Pancreas (tissue), 10 donors: Measurements from ENCODE around the gene MAGEC2. TPM values are rescaled to one million over a fixed set of nuclear protein-coding genes. Genes with fewer than 3 reads are reported as not detected.

ENCODE experiments used
- ATAC-seq, 4 donors: fragments of 200-7000 bp; cut with Tn5 transposase; one replicate each; pipeline versions ENCODE4 v1.8.0 to v1.9.1; 2020; ENCODE audit warnings: mild to moderate bottlenecking in 4 of 4, moderate library complexity in 4 of 4
- DNase-seq, 6 donors: peaks; one replicate each; pipeline ENCODE4 v3.0.0-alpha.2; 2020
- FAIRE-seq: peaks from 2 replicates; lab custom pipeline; 2012; peaks lifted over from hg19 to GRCh38; lab: Jason Lieb, UNC
- H3K27ac ChIP-seq, 4 donors: fragments of 200-600 bp; sonication (generic); 1 replicate in 3 of 4; 2 replicates in 1 of 4; pipeline versions ENCODE4 v1.5.0 to v1.8.0; 2020
- H3K27me3 ChIP-seq, 4 donors: fragments of 200-600 bp; one replicate each; pipeline ENCODE4 v1.8.0; 2021
- H3K36me3 ChIP-seq, 3 donors: fragments of 200-600 bp; sonication (generic) in 1 of 3; one replicate each; pipeline versions ENCODE4 v1.5.0 to v1.8.0; 2020 to 2021
- H3K4me1 ChIP-seq, 3 donors: fragments of 200-600 bp; one replicate each; pipeline ENCODE4 v1.8.0; 2021
- H3K4me3 ChIP-seq, 4 donors: fragments of 200-600 bp; sonication (generic) in 2 of 4; one replicate each; pipeline versions ENCODE4 v1.5.0 to v1.8.0; 2020 to 2021
- H3K9me3 ChIP-seq, 4 donors: fragments of 200-600 bp; one replicate each; pipeline ENCODE4 v1.8.0; 2021
- WGBS, 2 donors: extraction: QIAGEN DNeasy Blood & Tissue Kit; methylation state at CpG; one replicate each; pipeline ENCODE4 v1.1.7; 2013; 5-methylcytosine and 5-hydroxymethylcytosine counted together
- intact Hi-C, 3 donors: fragments of 100-400 bp; cut with DNase I; formaldehyde crosslinking; loops; one replicate each; pipeline versions ENCODE4 v1.11.1 to v1.14.2; 2022
- polyA plus RNA-seq, 2 donors: library from polyadenylated mRNA; stranded (reverse); fragments of 200-250 nt; gene quantifications; one replicate each; pipeline ENCODE4 v1.2.3, GENCODE V29; 2013
- total RNA-seq, 6 donors: library from RNA; stranded (reverse); fragmentation: NEBNext Ultra II Directional in 4 of 6; extraction: Animal tissue kit (Norgen Biotek cat#: 25700) in 4 of 6; gene quantifications; one replicate each; pipeline versions ENCODE4 v1.2.1 to v1.2.4, GENCODE V29; 2021 to 2023
- TF ChIP-seq, protein P1 (sequence below), 4 donors: fragments of 200-600 bp; sonication (generic) in 3 of 4; IDR thresholded peaks; one replicate each; pipeline versions ENCODE4 v1.5.0 to v1.8.0; 2021; ENCODE audit warnings: antibody characterized with exemption in 4 of 4
- donor health status: healthy with polysubstance abuse.
- donor health status: DM: no; HTN: no; CAD: no; lungs with moderate emphysema.
- donor health status: DM: no; HTN: no; CAD: no.
- donor health status: control.
- donor health status: control.
- donor health status: Bipolar disorder and iron deficiency.
- donor health status: DM: yes; HTN: yes; CAD: no.
- donor health status: DM: no; HTN: no; CAD: no.
- donor health status: DM: no; HTN: no; CAD: no.
- donor health status: DM: yes; HTN: yes; CAD: no.

The MAGEC2 gene, protein sequence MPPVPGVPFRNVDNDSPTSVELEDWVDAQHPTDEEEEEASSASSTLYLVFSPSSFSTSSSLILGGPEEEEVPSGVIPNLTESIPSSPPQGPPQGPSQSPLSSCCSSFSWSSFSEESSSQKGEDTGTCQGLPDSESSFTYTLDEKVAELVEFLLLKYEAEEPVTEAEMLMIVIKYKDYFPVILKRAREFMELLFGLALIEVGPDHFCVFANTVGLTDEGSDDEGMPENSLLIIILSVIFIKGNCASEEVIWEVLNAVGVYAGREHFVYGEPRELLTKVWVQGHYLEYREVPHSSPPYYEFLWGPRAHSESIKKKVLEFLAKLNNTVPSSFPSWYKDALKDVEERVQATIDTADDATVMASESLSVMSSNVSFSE
- total RNA-seq (not detected), polyA plus RNA-seq (not detected)

DNA sequence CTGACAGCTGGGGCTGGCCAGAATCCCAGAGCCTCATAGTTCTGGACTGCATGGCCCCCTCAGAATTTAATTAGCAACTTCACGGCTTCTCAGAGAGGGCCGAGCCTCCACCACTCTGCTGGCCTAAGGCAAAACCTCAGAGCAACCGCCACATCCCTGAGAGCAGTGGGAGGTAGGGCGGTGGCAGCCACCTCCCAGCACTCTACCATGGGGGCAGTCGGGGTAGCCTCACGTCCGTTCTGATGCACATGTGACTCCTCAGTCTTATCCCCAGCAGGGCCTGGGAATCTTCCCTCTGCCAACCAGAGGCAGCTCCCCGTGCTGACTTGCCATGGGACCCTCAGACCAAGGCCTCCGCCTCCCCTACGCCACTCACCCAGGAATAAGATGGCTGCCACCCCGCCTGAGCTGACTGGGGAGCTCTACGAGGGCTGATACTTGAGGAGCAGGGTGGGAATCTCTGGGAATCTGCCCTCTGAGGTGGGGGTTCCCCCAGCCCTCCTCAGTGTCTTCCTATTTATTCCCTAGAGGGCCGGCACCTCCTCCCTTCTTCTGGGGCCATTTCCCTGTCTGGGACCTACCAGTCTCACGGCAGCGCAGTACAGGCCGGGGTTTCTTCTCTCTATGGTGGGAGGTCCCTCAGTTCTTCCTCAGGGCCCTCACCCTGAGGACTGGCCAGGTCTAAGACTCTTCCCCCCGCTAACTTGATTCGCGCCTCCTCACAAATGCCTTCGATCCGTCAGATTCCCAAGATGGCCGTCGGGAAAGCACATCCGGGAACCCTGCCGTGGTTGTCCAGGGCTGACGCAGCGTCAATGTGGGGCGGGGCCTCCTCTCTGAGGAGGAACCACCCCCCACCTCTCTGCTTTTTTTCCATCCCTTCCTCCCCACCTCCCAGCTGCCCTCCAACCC lies at the start of gene MAGEC2:
MAGEC2 (minus strand) TSS at position 769 of the 912 bp plus-strand sequence. CDS start 1,303 bp downstream, outside the sequence.
- Histone ChIP-seq H3K4me1 (no peaks in the 10 kb centered on the region), H3K4me3 (no peak within 1 kb of the TSS), H3K9me3 (no peaks in the 10 kb centered on the region), H3K27ac (no peak within 1 kb of the TSS), H3K36me3 (no peaks in the 10 kb centered on the region), H3K27me3 (no peaks in the 10 kb centered on the region)
- ATAC-seq, result no peak
- WGBS, 2 donors, result 81 to 82% methylated on average over 28 of the region's 28 CpGs
- intact Hi-C loops, result no loop called here
- FAIRE-seq, result no peak
- TF ChIP-seq, protein P1, sequence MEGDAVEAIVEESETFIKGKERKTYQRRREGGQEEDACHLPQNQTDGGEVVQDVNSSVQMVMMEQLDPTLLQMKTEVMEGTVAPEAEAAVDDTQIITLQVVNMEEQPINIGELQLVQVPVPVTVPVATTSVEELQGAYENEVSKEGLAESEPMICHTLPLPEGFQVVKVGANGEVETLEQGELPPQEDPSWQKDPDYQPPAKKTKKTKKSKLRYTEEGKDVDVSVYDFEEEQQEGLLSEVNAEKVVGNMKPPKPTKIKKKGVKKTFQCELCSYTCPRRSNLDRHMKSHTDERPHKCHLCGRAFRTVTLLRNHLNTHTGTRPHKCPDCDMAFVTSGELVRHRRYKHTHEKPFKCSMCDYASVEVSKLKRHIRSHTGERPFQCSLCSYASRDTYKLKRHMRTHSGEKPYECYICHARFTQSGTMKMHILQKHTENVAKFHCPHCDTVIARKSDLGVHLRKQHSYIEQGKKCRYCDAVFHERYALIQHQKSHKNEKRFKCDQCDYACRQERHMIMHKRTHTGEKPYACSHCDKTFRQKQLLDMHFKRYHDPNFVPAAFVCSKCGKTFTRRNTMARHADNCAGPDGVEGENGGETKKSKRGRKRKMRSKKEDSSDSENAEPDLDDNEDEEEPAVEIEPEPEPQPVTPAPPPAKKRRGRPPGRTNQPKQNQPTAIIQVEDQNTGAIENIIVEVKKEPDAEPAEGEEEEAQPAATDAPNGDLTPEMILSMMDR (IDR thresholded peaks at IDR 0.05), result no peak
- no peak for DNase-seq

DNA sequence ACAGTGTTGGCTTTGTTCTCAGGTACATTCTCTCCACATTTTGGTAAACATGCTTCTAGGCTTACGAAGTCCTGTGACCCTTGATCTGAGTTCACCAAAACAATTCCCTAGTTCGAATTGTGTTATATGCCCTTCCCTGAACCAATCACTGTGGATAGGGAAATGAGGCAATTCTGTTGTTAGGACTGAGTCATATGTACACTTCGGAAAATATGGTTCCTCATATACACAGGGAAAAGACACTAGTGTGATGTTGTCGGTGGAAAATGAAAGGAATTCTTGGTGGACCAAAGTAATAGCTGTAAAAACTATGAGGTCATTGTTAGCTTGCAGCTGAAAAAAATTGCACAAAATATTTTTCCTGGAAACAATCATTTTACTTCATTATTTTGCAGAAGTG lies 46.6 kb upstream of the MAGEC2 start:
- FAIRE-seq (no peak), DNase-seq (no peak), ATAC-seq (no peak)
- H3K4me1 ChIP-seq, result no peaks in the 10 kb centered on the region
- intact Hi-C loops, result no loop called here
- H3K36me3 ChIP-seq, result no peaks in the 10 kb centered on the region
- peaks cover 0 to 2% (median 0%) of the 10 kb centered on the region in 4 donors for H3K27me3 ChIP-seq
- TF ChIP-seq, protein P1 (IDR thresholded peaks at IDR 0.05), result no peak
- WGBS, 2 donors, result 49 to 58% methylated on average over 4 of the region's 4 CpGs
- H3K9me3 ChIP-seq, result no peaks in the 10 kb centered on the region
- no peak overlapping the region for H3K27ac ChIP-seq
- H3K4me3 ChIP-seq, result no peak overlapping the region

DNA sequence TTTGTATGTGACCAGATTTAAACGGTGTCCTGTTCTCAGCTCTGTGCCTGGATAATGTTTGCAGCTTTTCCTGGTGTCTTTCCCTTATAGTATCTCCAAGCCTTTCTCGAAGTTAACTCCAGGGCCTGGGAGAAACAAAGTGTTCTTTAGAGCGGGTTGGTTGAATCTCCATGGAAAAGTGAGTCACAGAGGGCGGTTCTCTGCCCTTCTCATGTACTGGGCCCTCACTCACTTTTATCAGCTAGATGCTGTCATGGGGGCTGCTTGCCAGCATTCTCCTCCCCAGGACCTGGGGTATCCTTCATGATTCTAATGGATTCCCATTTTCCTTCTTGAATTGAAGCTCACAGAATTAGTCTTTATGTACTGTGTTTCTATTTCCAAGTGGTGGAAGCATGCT lies 46.1 kb upstream of the MAGEC2 start:
- Histone ChIP-seq H3K9me3 (no peaks in the 10 kb centered on the region), H3K4me1 (no peaks in the 10 kb centered on the region), H3K4me3 (no peak overlapping the region), H3K27ac (no peak overlapping the region), H3K36me3 (no peaks in the 10 kb centered on the region), H3K27me3 (peaks cover 0 to 2% (median 0%) of the 10 kb centered on the region in 4 donors)
- no peak for ATAC-seq
- no peak for FAIRE-seq
- 50 to 59% methylated on average over 4 of the region's 4 CpGs for WGBS, 2 donors
- no peak for DNase-seq
- intact Hi-C loops, result no loop called here
- TF ChIP-seq, protein P1 (IDR thresholded peaks at IDR 0.05), result no peak

DNA sequence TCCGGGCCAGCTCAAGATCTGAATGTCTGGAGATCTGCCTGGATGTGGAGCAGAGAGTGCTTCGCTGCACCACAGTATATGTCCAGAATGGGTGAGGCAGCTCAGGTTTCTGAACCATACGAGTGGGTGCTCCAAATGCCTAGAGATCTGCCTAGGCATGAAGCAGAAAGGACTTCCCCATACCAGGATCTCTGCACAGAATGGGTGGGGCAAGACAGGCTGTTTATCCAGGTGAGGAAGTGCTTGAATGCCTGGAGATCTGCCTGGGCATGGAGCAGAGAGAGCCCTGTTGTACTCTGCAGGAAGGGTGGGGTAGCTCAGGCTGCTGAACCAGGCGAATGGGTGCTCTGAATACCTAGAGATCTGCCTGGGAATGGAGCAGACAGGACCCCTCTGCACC lies 45.4 kb upstream of the MAGEC2 start:
- Histone ChIP-seq H3K27ac (no peak overlapping the region), H3K36me3 (no peaks in the 10 kb centered on the region), H3K4me3 (no peak overlapping the region), H3K9me3 (no peaks in the 10 kb centered on the region), H3K27me3 (peaks cover 0 to 2% (median 0%) of the 10 kb centered on the region in 4 donors), H3K4me1 (no peaks in the 10 kb centered on the region)
- DNase-seq, result no peak
- intact Hi-C loops, result no loop called here
- ATAC-seq, result no peak
- 56 to 59% methylated on average over 4 of the region's 4 CpGs for WGBS, 2 donors
- FAIRE-seq, result no peak
- TF ChIP-seq, protein P1 (IDR thresholded peaks at IDR 0.05), result no peak
